H9 (cell line): Measurements from ENCODE around the gene DDX59. TPM values are rescaled to one million over a fixed set of nuclear protein-coding genes. Genes with fewer than 3 reads are reported as not detected.

ENCODE experiments used
- DNase-seq: peaks from one replicate; pipeline ENCODE4 v3.0.0-alpha.2; 2017
- H2AFZ ChIP-seq: one replicate; pipeline ENCODE4 v1.6.1; 2013; ENCODE audit warnings: mild to moderate bottlenecking, low read length, control low read depth, moderate library complexity
- H2AK5ac ChIP-seq: 2 replicates; pipeline ENCODE4 v1.6.1; 2013; ENCODE audit warnings: low read length, control low read depth, mixed read lengths; ENCODE audit not compliant: insufficient read length
- H2BK120ac ChIP-seq: one replicate; pipeline ENCODE4 v1.6.1; 2013; ENCODE audit warnings: low read depth, mild to moderate bottlenecking, low read length, control low read depth, inconsistent platforms; ENCODE audit not compliant: poor library complexity, severe bottlenecking
- H2BK12ac ChIP-seq: 2 replicates; pipeline ENCODE4 v1.6.1; 2013; ENCODE audit warnings: low read length, control low read depth, mixed read lengths, low read depth; ENCODE audit not compliant: insufficient read length
- H2BK15ac ChIP-seq: 2 replicates; pipeline ENCODE4 v1.6.1; 2013; ENCODE audit warnings: low read depth, low read length, control low read depth
- H2BK20ac ChIP-seq: one replicate; pipeline ENCODE4 v1.6.1; 2013; ENCODE audit warnings: low read depth, mild to moderate bottlenecking, low read length, control low read depth, inconsistent platforms; ENCODE audit not compliant: poor library complexity, severe bottlenecking
- H2BK5ac ChIP-seq: 2 replicates; pipeline ENCODE4 v1.6.1; 2013; ENCODE audit warnings: low read length, control low read depth, mixed read lengths; ENCODE audit not compliant: insufficient read length
- H3K14ac ChIP-seq: 2 replicates; pipeline ENCODE4 v1.6.1; 2013; ENCODE audit warnings: low read length, control low read depth; ENCODE audit not compliant: insufficient read depth
- H3K18ac ChIP-seq: 2 replicates; pipeline ENCODE4 v1.6.1; 2013; ENCODE audit warnings: low read depth, mild to moderate bottlenecking, mixed read lengths, low read length, control low read depth; ENCODE audit not compliant: insufficient read length
- H3K23ac ChIP-seq: 2 replicates; pipeline ENCODE4 v1.6.1; 2013; ENCODE audit warnings: low read length, control low read depth, mixed read lengths, low read depth; ENCODE audit not compliant: insufficient read length
- H3K23me2 ChIP-seq: 2 replicates; pipeline ENCODE4 v1.6.1; 2013; ENCODE audit warnings: low read depth, mild to moderate bottlenecking, mixed read lengths, low read length, control low read depth; ENCODE audit not compliant: insufficient read length, poor library complexity, severe bottlenecking
- H3K27ac ChIP-seq: 2 replicates; pipeline ENCODE4 v1.5.1; 2013; ENCODE audit warnings: low read length, control low read depth, mixed read lengths, low read depth; ENCODE audit not compliant: insufficient read length
- H3K27me3 ChIP-seq: 2 replicates; pipeline ENCODE4 v1.6.1; 2013; ENCODE audit warnings: low read length, control low read depth, inconsistent platforms; ENCODE audit not compliant: insufficient read depth
- H3K4ac ChIP-seq: 2 replicates; pipeline ENCODE4 v1.6.1; 2013; ENCODE audit warnings: low read depth, mild to moderate bottlenecking, control low read depth, inconsistent platforms, low read length, moderate library complexity
- H3K4me1 ChIP-seq: 2 replicates; pipeline ENCODE4 v1.6.1; 2013; ENCODE audit warnings: low read length, control low read depth, inconsistent platforms; ENCODE audit not compliant: insufficient read depth
- H3K4me2 ChIP-seq: 2 replicates; pipeline ENCODE4 v1.6.1; 2013; ENCODE audit warnings: low read length, control low read depth, mixed read lengths; ENCODE audit not compliant: insufficient read length, insufficient read depth
- H3K56ac ChIP-seq: 2 replicates; pipeline ENCODE4 v1.6.1; 2013; ENCODE audit warnings: low read depth, mild to moderate bottlenecking, mixed read lengths, low read length, control low read depth; ENCODE audit not compliant: insufficient read length
- H3K79me1 ChIP-seq: 2 replicates; pipeline ENCODE4 v1.6.1; 2013; ENCODE audit warnings: low read depth, mild to moderate bottlenecking, moderate library complexity, low read length, control low read depth, inconsistent platforms; ENCODE audit not compliant: insufficient read depth, poor library complexity, severe bottlenecking
- H3K79me2 ChIP-seq: 2 replicates; pipeline ENCODE4 v1.6.1; 2013; ENCODE audit warnings: low read length, control low read depth, inconsistent platforms; ENCODE audit not compliant: insufficient read depth
- H3K9ac ChIP-seq: 2 replicates; pipeline ENCODE4 v1.6.1; 2013; ENCODE audit warnings: low read length, control low read depth, mixed read lengths; ENCODE audit not compliant: insufficient read length; ENCODE audit errors: extremely low read depth
- H3K9me3 ChIP-seq: one replicate; pipeline ENCODE4 v1.6.1; 2013; ENCODE audit warnings: low read depth, low read length, inconsistent platforms; ENCODE audit not compliant: control insufficient read depth
- H3T11ph ChIP-seq: one replicate; pipeline ENCODE4 v1.6.1; 2013; ENCODE audit warnings: mild to moderate bottlenecking, low read length, control low read depth, inconsistent platforms
- H4K20me1 ChIP-seq: one replicate; pipeline ENCODE4 v1.6.1; 2013; ENCODE audit not compliant: control insufficient read depth, insufficient read length, insufficient read depth
- H4K5ac ChIP-seq: 2 replicates; pipeline ENCODE4 v1.6.1; 2013; ENCODE audit warnings: low read depth, mild to moderate bottlenecking, mixed read lengths, low read length, control low read depth; ENCODE audit not compliant: insufficient read length
- H4K8ac ChIP-seq: replicated peaks from 2 replicates; pipeline ENCODE4 v1.6.1; 2013; ENCODE audit warnings: low read length, control low read depth, mixed read lengths, low read depth; ENCODE audit not compliant: insufficient read length
- H4K91ac ChIP-seq: 2 replicates; pipeline ENCODE4 v1.6.1; 2013; ENCODE audit warnings: low read depth, mild to moderate bottlenecking, moderate library complexity, mixed read lengths, low read length, control low read depth; ENCODE audit not compliant: insufficient read length
- H3K27ac Mint-ChIP-seq, 3 experiments: 2 replicates in 2 of 3; 3 replicates in 1 of 3; pipeline ENCODE4 v1.8.0; 2020 to 2021; ENCODE audit warnings: mixed read lengths in 3 of 3, mild to moderate bottlenecking in 1 of 3, moderate library complexity in 1 of 3
- H3K27me3 Mint-ChIP-seq: 2 replicates; pipeline ENCODE4 v1.8.0; 2021; ENCODE audit warnings: low read depth, mild to moderate bottlenecking, moderate library complexity, mixed read lengths
- H3K36me3 Mint-ChIP-seq, 3 experiments: 2 replicates in 2 of 3; 3 replicates in 1 of 3; pipeline ENCODE4 v1.8.0; 2020 to 2021; ENCODE audit warnings: low read depth in 3 of 3, mixed read lengths in 3 of 3; ENCODE audit not compliant: insufficient read depth in 1 of 3
- H3K4me1 Mint-ChIP-seq, 2 experiments: 2 replicates each; pipeline ENCODE4 v1.8.0; 2020; ENCODE audit warnings: mixed read lengths in 2 of 2
- H3K4me3 Mint-ChIP-seq, 2 experiments: 2 replicates in 1 of 2; 3 replicates in 1 of 2; pipeline ENCODE4 v1.8.0; 2020 to 2021; ENCODE audit warnings: mild to moderate bottlenecking in 2 of 2, mixed read lengths in 2 of 2, moderate library complexity in 1 of 2
- H3K9me3 Mint-ChIP-seq, 2 experiments: 2 replicates in 1 of 2; 3 replicates in 1 of 2; pipeline ENCODE4 v1.8.0; 2020; ENCODE audit warnings: mild to moderate bottlenecking in 2 of 2, mixed read lengths in 2 of 2, moderate library complexity in 1 of 2
- WGBS: extraction: QIAGEN DNeasy Blood & Tissue Kit; methylation state at CpG from one replicate; pipeline ENCODE4 v1.1.7; 2013; ENCODE audit warnings: missing lambda C conversion rate, low lambda C conversion rate, mixed read lengths; ENCODE audit not compliant: insufficient read length; ENCODE audit errors: extremely low coverage; 5-methylcytosine and 5-hydroxymethylcytosine counted together
- total RNA-seq: library from RNA; stranded (reverse); gene quantifications from 2 replicates; pipeline ENCODE4 v1.2.1, GENCODE V29; 2021
- TF ChIP-seq, protein P1 (sequence below): fragments of 200-600 bp; sonication (generic); conservative IDR thresholded peaks from 3 replicates; pipeline ENCODE4 v1.8.0; 2021; ENCODE audit warnings: antibody characterized with exemption, mild to moderate bottlenecking

Gene DDX59
- total RNA-seq, 1 experiment from 2014 or later, result 14.0 TPM

DNA sequence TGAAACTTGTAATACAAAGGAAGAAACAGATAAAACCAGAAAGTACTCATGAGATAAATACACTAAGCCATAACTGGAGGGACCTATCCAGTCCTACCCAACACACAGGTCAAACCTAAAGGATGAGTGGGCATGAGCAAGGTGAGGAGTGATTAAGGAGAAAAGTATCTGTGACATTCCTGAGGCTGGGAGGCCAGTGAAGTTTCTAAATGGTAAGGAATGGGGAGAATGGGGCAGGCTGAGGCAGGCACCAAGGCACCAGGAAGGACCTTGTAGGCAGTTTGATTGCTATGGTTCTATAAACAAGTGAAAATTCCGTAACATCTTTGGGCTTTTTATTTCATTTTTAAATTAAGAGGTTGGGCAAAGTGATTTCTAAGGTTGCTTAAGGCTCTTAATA lies 10.4 kb downstream of the DDX59 start:
- Mint-ChIP-seq H3K27ac (peak overlapping the region in 1 of 3 experiments; percentile 65; a peak in 2 of 7 replicates), H3K36me3 (peaks cover 31 to 84% (median 65%) of the 10 kb centered on the region in 3 experiments), H3K4me3 (no peak overlapping the region), H3K4me1 (peaks cover 8 to 18% of the 10 kb centered on the region in 2 experiments; a peak in 3 of 4 replicates), H3K9me3 (no peaks in the 10 kb centered on the region), H3K27me3 (no peaks in the 10 kb centered on the region)
- TF ChIP-seq, protein P1, sequence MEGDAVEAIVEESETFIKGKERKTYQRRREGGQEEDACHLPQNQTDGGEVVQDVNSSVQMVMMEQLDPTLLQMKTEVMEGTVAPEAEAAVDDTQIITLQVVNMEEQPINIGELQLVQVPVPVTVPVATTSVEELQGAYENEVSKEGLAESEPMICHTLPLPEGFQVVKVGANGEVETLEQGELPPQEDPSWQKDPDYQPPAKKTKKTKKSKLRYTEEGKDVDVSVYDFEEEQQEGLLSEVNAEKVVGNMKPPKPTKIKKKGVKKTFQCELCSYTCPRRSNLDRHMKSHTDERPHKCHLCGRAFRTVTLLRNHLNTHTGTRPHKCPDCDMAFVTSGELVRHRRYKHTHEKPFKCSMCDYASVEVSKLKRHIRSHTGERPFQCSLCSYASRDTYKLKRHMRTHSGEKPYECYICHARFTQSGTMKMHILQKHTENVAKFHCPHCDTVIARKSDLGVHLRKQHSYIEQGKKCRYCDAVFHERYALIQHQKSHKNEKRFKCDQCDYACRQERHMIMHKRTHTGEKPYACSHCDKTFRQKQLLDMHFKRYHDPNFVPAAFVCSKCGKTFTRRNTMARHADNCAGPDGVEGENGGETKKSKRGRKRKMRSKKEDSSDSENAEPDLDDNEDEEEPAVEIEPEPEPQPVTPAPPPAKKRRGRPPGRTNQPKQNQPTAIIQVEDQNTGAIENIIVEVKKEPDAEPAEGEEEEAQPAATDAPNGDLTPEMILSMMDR, result no peak
- Histone ChIP-seq H3K4ac (no peak overlapping the region), H2BK20ac (no peak overlapping the region), H3K79me2 (no peaks in the 10 kb centered on the region), H3K9ac (no peak overlapping the region), H2BK5ac (no peak overlapping the region), H3K4me2 (no peak overlapping the region), H3K4me1 (no peaks in the 10 kb centered on the region), H2AFZ (no peak overlapping the region), H3K79me1 (no peaks in the 10 kb centered on the region), H4K20me1 (no peaks in the 10 kb centered on the region), H3K9me3 (no peaks in the 10 kb centered on the region), H2BK15ac (no peak overlapping the region), H3K27ac (no peak overlapping the region), H3K27me3 (no peaks in the 10 kb centered on the region), H2BK12ac (no peak overlapping the region), H3K18ac (no peak overlapping the region), H4K91ac (no peak overlapping the region), H4K8ac (no peak overlapping the region), H3K14ac (no peak overlapping the region), H2BK120ac (no peak overlapping the region), H2AK5ac (no peak overlapping the region), H3K23me2 (no peaks in the 10 kb centered on the region), H3K23ac (no peak overlapping the region), H4K5ac (no peak overlapping the region), H3T11ph (no peak overlapping the region), H3K56ac (no peak overlapping the region)
- WGBS, result no CpG with 5 or more reads among the region's 1 CpG
- peak; percentile 46 for DNase-seq
